ENCODE data around the gene NINJ2.

DNA sequence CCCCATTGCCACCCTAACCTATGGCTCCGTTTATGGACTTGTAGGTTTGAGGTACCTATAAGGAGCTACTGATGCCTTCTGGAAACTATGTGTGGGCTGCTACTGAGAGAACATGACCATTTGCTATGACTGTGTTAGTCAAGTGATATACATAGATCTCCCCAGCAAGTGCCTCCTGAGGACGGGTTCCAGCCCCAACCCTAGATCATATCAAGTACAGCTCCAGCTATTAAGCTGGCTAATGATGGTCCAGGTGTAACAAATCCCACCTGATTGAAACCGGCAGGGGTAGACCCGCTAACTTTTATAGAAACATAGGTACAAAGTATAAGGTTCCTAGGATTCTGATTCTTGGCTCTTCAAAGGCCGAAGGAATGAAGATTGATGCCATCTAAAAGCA lies 23.7 kb downstream of the NINJ2 start:
- TF ChIP-seq, protein P1, sequence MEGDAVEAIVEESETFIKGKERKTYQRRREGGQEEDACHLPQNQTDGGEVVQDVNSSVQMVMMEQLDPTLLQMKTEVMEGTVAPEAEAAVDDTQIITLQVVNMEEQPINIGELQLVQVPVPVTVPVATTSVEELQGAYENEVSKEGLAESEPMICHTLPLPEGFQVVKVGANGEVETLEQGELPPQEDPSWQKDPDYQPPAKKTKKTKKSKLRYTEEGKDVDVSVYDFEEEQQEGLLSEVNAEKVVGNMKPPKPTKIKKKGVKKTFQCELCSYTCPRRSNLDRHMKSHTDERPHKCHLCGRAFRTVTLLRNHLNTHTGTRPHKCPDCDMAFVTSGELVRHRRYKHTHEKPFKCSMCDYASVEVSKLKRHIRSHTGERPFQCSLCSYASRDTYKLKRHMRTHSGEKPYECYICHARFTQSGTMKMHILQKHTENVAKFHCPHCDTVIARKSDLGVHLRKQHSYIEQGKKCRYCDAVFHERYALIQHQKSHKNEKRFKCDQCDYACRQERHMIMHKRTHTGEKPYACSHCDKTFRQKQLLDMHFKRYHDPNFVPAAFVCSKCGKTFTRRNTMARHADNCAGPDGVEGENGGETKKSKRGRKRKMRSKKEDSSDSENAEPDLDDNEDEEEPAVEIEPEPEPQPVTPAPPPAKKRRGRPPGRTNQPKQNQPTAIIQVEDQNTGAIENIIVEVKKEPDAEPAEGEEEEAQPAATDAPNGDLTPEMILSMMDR (IDR thresholded peaks at IDR 0.05), result no peak
- TF ChIP-seq EP300 (IDR thresholded peaks at IDR 0.05) (no peak), POLR2A (IDR thresholded peaks at IDR 0.05) (no peak), POLR2AphosphoS5 (IDR thresholded peaks at IDR 0.05) (no peak)

Data from sigmoid colon (tissue), 4 donors.